ENCODE measurements around the gene POU2AF1.

POU2AF1 gene

GRCh38 chr11:111309215-111309915, 69.7 kb downstream of the POU2AF1 start:
- DNase-seq = no peak

DNA sequence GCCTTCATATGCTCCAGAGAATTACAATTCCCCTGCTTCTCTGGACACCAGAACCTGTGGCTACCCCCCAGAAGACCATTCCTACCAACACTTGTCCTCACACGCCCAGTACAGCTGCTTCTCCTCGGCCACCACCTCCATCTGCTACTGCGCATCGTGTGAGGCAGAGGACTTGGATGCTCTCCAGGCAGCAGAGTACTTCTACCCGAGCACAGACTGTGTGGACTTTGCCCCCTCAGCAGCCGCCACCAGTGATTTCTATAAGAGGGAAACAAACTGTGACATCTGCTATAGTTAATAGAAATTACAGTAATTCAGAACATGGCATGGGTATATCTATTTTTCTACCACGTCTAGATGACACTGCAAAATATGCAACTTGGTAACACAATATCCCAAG, 70.9 kb downstream of the POU2AF1 start:
- DNase-seq = no peak

DNA sequence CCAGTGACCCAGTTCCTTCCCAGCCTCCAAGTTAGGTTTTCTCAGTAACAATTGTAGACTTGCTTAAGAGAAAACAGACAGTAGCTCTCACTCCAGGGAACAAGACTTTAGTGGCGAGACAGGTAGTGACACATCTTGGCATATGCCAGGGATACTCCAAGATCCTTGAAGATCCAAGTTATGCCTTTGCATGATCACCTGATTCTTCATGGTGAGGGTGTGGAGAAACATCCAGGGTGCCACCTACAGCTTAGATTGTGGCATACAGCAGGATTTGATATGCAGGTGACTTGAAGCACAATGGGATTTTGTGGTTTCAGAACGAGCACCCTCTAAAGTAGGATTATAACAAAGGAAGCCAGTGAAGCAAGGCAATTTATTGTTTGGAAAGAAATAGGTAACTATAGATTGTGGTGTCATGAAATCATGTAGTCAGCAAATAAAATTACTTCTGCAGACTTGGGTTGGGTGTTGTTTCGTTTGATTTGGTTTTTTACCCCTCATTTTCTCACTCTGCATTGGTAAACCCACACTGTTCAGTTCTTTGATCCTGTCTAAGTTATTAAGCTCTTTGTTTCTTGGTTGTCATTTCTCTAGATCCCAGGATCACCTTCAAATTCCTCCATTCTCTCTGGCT, 71.5 kb downstream of the POU2AF1 start:
- no peak for DNase-seq

DNA sequence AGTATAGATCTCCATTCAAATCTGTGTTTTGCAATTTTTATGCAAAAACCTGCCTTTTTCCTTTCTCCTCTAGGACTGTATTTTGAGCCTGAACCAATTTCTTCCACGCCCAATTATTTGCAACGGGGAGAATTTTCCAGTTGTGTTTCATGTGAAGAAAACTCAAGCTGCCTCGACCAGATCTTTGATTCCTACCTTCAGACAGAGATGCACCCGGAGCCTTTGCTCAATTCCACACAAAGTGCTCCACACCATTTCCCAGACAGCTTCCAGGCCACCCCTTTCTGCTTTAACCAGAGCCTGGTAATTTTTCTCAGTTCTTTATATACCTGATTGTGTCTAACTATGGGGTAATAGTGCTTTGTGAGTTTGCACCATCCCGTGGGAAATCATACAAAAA, 72.8 kb downstream of the POU2AF1 start:
- no peak for DNase-seq

GRCh38 chr11:111305876-111306275, 73.2 kb downstream of the POU2AF1 start:
- no peak for DNase-seq

DNA sequence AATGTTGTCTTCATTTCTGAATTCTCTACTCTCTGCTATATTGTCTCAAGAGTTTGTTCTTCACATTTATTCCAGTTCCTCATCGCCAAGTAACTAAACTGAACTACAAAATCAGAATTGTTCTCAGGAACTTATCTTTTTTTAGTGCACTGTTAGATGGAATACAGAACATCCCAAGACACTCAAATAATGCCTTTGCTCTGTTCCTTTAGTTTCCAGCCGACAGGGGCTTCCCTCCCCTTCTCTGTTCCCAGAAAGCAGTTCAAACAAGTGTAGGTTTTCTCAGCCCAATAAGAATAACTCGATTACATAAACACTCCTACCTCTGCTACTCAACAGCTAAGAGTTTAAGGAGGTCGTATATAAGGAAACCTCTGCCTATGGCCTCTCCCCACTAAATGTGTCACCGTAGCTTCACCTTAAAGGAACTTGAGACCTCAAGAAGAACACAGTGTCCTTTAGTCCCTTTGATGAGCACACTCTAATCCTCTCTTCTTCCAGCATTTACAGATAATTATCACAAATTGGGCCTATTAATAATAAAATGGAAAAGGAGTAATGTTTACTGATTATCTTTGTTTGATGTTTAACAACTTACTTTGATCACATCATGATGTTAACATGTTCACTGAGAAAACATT, 73.8 kb downstream of the POU2AF1 start:
- DNase-seq = no peak

DNA sequence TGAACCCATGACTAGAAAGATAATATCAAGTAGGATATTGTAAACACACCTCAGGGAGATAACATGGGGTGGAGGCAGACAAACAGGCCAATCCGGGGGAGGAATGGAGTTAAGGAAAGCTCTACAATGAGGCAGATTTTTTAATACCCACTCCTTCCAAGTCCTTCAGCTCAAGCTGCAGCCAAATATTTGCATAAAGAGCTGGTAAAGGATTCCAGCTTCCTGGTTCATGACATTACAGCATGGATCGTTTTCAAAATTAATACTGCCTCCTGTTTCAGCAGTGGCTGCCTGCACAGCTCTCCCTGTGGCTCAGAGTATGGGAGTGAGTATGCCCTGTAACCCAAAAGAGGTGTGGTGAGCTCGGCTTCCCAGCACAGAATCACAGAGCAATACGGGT, 75.6 kb downstream of the POU2AF1 start:
- DNase-seq = no peak

- no peak for DNase-seq
Measured at GRCh38 chr11:111302298-111302697, 76.8 kb downstream of the POU2AF1 start.

Measured in SIG-M5 (cell line).